ENCODE data around the gene CUL1. TPM values are rescaled to one million over a fixed set of nuclear protein-coding genes. Genes with fewer than 3 reads are reported as not detected.

CUL1 gene
- total RNA-seq, 1 experiment from 2014 or later, result 49.2 TPM

GRCh38 chr7:148669927-148670326 is 28.8 kb upstream of the CUL1 start:
- intact Hi-C loops (cut with micrococcal nuclease), result no loop called here
- BruUV-seq (replicated peaks), result no TSS peak
- TF ChIP-seq CTCF (IDR thresholded peaks at IDR 0.05; ENCODE audit: unreplicated experiment), result no peak
- no peaks in the 10 kb centered on the region for H3K9me3 Mint-ChIP-seq (ENCODE audit: unreplicated experiment)
- no peak overlapping the region for H3K27ac Mint-ChIP-seq (ENCODE audit: low read depth, unreplicated experiment)
- no peak overlapping the region for H3K4me3 Mint-ChIP-seq (ENCODE audit: unreplicated experiment)
- H3K36me3 Mint-ChIP-seq (ENCODE audit: insufficient read depth, unreplicated experiment), result no peaks in the 10 kb centered on the region
- H3K27me3 Mint-ChIP-seq (ENCODE audit: insufficient read depth, unreplicated experiment), result no peaks in the 10 kb centered on the region
- ChIA-PET CTCF (no interaction called here), POLR2A (no interaction called here)
- no peaks in the 10 kb centered on the region for H3K4me1 Mint-ChIP-seq (ENCODE audit: insufficient read depth, unreplicated experiment)
- no peak for DNase-seq (ENCODE audit: unreplicated experiment)

GRCh38 chr7:148670374-148670773 is 28.3 kb upstream of the CUL1 start:
- Mint-ChIP-seq H3K4me3 (ENCODE audit: unreplicated experiment) (no peak overlapping the region), H3K4me1 (ENCODE audit: insufficient read depth, unreplicated experiment) (no peaks in the 10 kb centered on the region), H3K36me3 (ENCODE audit: insufficient read depth, unreplicated experiment) (no peaks in the 10 kb centered on the region), H3K27me3 (ENCODE audit: insufficient read depth, unreplicated experiment) (no peaks in the 10 kb centered on the region), H3K9me3 (ENCODE audit: unreplicated experiment) (no peaks in the 10 kb centered on the region), H3K27ac (ENCODE audit: low read depth, unreplicated experiment) (no peak overlapping the region)
- POLR2A ChIA-PET, result no interaction called here
- CTCF ChIA-PET, result no interaction called here
- intact Hi-C loops (cut with micrococcal nuclease), result no loop called here
- TF ChIP-seq CTCF (IDR thresholded peaks at IDR 0.05; ENCODE audit: unreplicated experiment), result no peak
- BruUV-seq (replicated peaks), result no TSS peak
- no peak for DNase-seq (ENCODE audit: unreplicated experiment)

- POLR2A ChIA-PET, result no interaction called here
- CTCF ChIA-PET, result no interaction called here
- Mint-ChIP-seq H3K27ac (ENCODE audit: low read depth, unreplicated experiment) (no peak overlapping the region), H3K4me1 (ENCODE audit: insufficient read depth, unreplicated experiment) (no peaks in the 10 kb centered on the region), H3K4me3 (ENCODE audit: unreplicated experiment) (no peak overlapping the region), H3K36me3 (ENCODE audit: insufficient read depth, unreplicated experiment) (no peaks in the 10 kb centered on the region), H3K27me3 (ENCODE audit: insufficient read depth, unreplicated experiment) (no peaks in the 10 kb centered on the region), H3K9me3 (ENCODE audit: unreplicated experiment) (no peaks in the 10 kb centered on the region)
- no peak for TF ChIP-seq CTCF (IDR thresholded peaks at IDR 0.05; ENCODE audit: unreplicated experiment)
- BruUV-seq (replicated peaks), result no TSS peak
- intact Hi-C loops (cut with micrococcal nuclease), result no loop called here
- no peak for DNase-seq (ENCODE audit: unreplicated experiment)
Observed at GRCh38 chr7:148670807-148671206, 27.9 kb upstream of the CUL1 start.

- no peak overlapping the region for H3K27ac Mint-ChIP-seq (ENCODE audit: low read depth, unreplicated experiment)
- POLR2A ChIA-PET, result no interaction called here
- intact Hi-C loops (cut with micrococcal nuclease), result no loop called here
Observed at GRCh38 chr7:148672041-148672440, 26.7 kb upstream of the CUL1 start.

More at GRCh38 chr7:148672041-148672440, 26.7 kb upstream of the CUL1 start:
- Mint-ChIP-seq H3K36me3 (ENCODE audit: insufficient read depth, unreplicated experiment) (no peaks in the 10 kb centered on the region), H3K9me3 (ENCODE audit: unreplicated experiment) (no peaks in the 10 kb centered on the region), H3K4me1 (ENCODE audit: insufficient read depth, unreplicated experiment) (no peaks in the 10 kb centered on the region), H3K27me3 (ENCODE audit: insufficient read depth, unreplicated experiment) (no peaks in the 10 kb centered on the region), H3K4me3 (ENCODE audit: unreplicated experiment) (no peak overlapping the region)
- BruUV-seq (replicated peaks), result no TSS peak
- DNase-seq (ENCODE audit: unreplicated experiment), result no peak
- CTCF ChIA-PET, result interaction anchor here (0.5 kb wide), 1 partner anchor 355 kb away, joined by 5 read pairs; no protein-coding TSS in a partner anchor
- TF ChIP-seq CTCF (IDR thresholded peaks at IDR 0.05; ENCODE audit: unreplicated experiment), result no peak

All from MCF 10A (cell line).